ENCODE measurements around the gene PSMA8. TPM values are rescaled to one million over a fixed set of nuclear protein-coding genes. Genes with fewer than 3 reads are reported as not detected.
"Not testable (repeated sequence)": the region's sequence is repeated elsewhere in the genome, so short reads cannot be mapped to it uniquely, and the experiment has no call there.

Gene PSMA8
- total RNA-seq, 2 donors from 2014 or later, result not detected

GRCh38 chr18:26127786-26128185 lies 5.9 kb upstream of the PSMA8 start:
- H3K4me1 ChIP-seq, result no peaks in the 10 kb centered on the region
- no peak for TF ChIP-seq CTCF (IDR thresholded peaks at IDR 0.05)
- TF ChIP-seq POLR2A (IDR thresholded peaks at IDR 0.05), result no peak
- DNase-seq, result no peak
- no peaks in the 10 kb centered on the region for H3K27me3 ChIP-seq
- intact Hi-C loops (cut with DNase I), result no loop called here
- H3K4me3 ChIP-seq, result no peak overlapping the region
- H3K27ac ChIP-seq, result no peak overlapping the region
- no peaks in the 10 kb centered on the region for H3K9me3 ChIP-seq
- WGBS, 2 donors, result 55 to 64% methylated on average over 5 of the region's 5 CpGs
- ATAC-seq, result no peak
- no peaks in the 10 kb centered on the region for H3K36me3 ChIP-seq (replicated peaks in 1 of 2; ENCODE audit: insufficient read depth in 1 of 2, low read depth in 2 of 2)

GRCh38 chr18:26128192-26128591 lies 5.5 kb upstream of the PSMA8 start:
- 64 to 67% methylated on average over 2 of the region's 2 CpGs for WGBS, 2 donors
- intact Hi-C loops (cut with DNase I); H3K27me3 ChIP-seq: not testable (repeated sequence)

GRCh38 chr18:26134107-26134506 lies 438 bp downstream of the PSMA8 start:
- Histone ChIP-seq H3K27me3 (no peaks in the 10 kb centered on the region), H3K9me3 (no peaks in the 10 kb centered on the region), H3K27ac (no peak overlapping the region), H3K4me3 (no peak overlapping the region), H3K4me1 (no peaks in the 10 kb centered on the region), H3K36me3 (replicated peaks in 1 of 2; ENCODE audit: insufficient read depth in 1 of 2, low read depth in 2 of 2) (no peaks in the 10 kb centered on the region)
- no peak for DNase-seq
- 81 to 87% methylated on average over 6 of the region's 6 CpGs for WGBS, 2 donors
- intact Hi-C loops (cut with DNase I), result no loop called here
- no peak for ATAC-seq
- TF ChIP-seq POLR2A (IDR thresholded peaks at IDR 0.05) (no peak), CTCF (IDR thresholded peaks at IDR 0.05) (no peak)

More at GRCh38 chr18:26128192-26128591, 5.5 kb upstream of the PSMA8 start:
- not testable (repeated sequence) for DNase-seq; H3K36me3 ChIP-seq (replicated peaks in 1 of 2; ENCODE audit: insufficient read depth in 1 of 2, low read depth in 2 of 2); ATAC-seq; H3K4me1 ChIP-seq; H3K27ac ChIP-seq; H3K4me3 ChIP-seq; H3K9me3 ChIP-seq

GRCh38 chr18:26135548-26135947 lies 1.9 kb downstream of the PSMA8 start:
- Histone ChIP-seq H3K4me3 (no peak overlapping the region), H3K4me1 (no peaks in the 10 kb centered on the region), H3K9me3 (no peaks in the 10 kb centered on the region), H3K27ac (no peak overlapping the region), H3K36me3 (replicated peaks in 1 of 2; ENCODE audit: insufficient read depth in 1 of 2, low read depth in 2 of 2) (no peaks in the 10 kb centered on the region), H3K27me3 (no peaks in the 10 kb centered on the region)
- no peak for DNase-seq
- TF ChIP-seq POLR2A (IDR thresholded peaks at IDR 0.05), result no peak
- no peak for TF ChIP-seq CTCF (IDR thresholded peaks at IDR 0.05)
- intact Hi-C loops (cut with DNase I), result no loop called here
- WGBS, 2 donors, result 89 to 96% methylated on average over 1 of the region's 1 CpG
- no peak for ATAC-seq

GRCh38 chr18:26157326-26157725 lies 23.7 kb downstream of the PSMA8 start:
- intact Hi-C loops (cut with DNase I), result no loop called here
- ATAC-seq, result no peak
- Histone ChIP-seq H3K36me3 (replicated peaks in 1 of 2; ENCODE audit: insufficient read depth in 1 of 2, low read depth in 2 of 2) (no peaks in the 10 kb centered on the region), H3K9me3 (no peaks in the 10 kb centered on the region), H3K27me3 (no peaks in the 10 kb centered on the region), H3K27ac (no peak overlapping the region), H3K4me1 (no peaks in the 10 kb centered on the region), H3K4me3 (no peak overlapping the region)
- WGBS, 2 donors, result 43 to 52% methylated on average over 3 of the region's 3 CpGs
- TF ChIP-seq POLR2A (IDR thresholded peaks at IDR 0.05), result no peak
- TF ChIP-seq CTCF (IDR thresholded peaks at IDR 0.05), result no peak
- no peak for DNase-seq

All from body of pancreas (tissue), 4 donors.